ENCODE measurements around the gene POPDC2. TPM values are rescaled to one million over a fixed set of nuclear protein-coding genes. Genes with fewer than 3 reads are reported as not detected.

Gene POPDC2
- total and polyA plus RNA-seq, 10 of the 15 experiments (the other 5 are each of a cell fraction or from before 2014, with no cell fraction given) = 1.8 to 12.7 (median 3.5) TPM

GRCh38 chr3:119608405-119609000 lies 51.9 kb downstream of the POPDC2 start:
- BruUV-seq (replicated peaks) = no TSS peak
- H3K4me2 ChIP-seq (ENCODE audit: control insufficient read depth, insufficient read depth) = no peak overlapping the region
- SMC1A ChIA-PET (ENCODE audit: uncharacterized antibody, unreplicated experiment) = no interaction called here
- ATAC-seq (no peak), DNase-seq (ENCODE audit: low read depth, low spot score) (no peak), FAIRE-seq (no peak)
- intact Hi-C loops (cut with micrococcal nuclease; ENCODE audit: unreplicated experiment) (no loop called here), in situ Hi-C loops (cut with MboI) (no loop called here)
- no peak overlapping the region for H2AFZ ChIP-seq (ENCODE audit: control insufficient read depth, low read depth, low read length)
- CTCF ChIA-PET = interaction anchor here (0.6 to 2.2 kb wide), 3 partner anchors 8 to 338 kb away, joined by 3 to 6 read pairs (median 3); partner anchors contain the start of gene CD80
- RAD21 ChIA-PET (ENCODE audit: unreplicated experiment) = interaction anchor here (0.9 kb wide), 1 partner anchor 72 kb away, joined by 3 read pairs; no protein-coding TSS in a partner anchor
- no peak overlapping the region for H3K4me3 ChIP-seq
- POLR2A ChIA-PET = interaction anchor here (0.6 to 1.1 kb wide), 3 partner anchors 18 to 37 kb away, joined by 3 to 4 read pairs (median 4); no protein-coding TSS in a partner anchor
- H3K9ac ChIP-seq (ENCODE audit: control insufficient read depth, insufficient read depth, low read length) = no peak overlapping the region
- no peak overlapping the region for H3K27ac ChIP-seq (ENCODE audit: control insufficient read depth, insufficient read depth)
- WGBS (ENCODE audit: insufficient coverage, insufficient replicate concordance, low lambda C conversion rate, missing lambda C conversion rate) = 80% methylated on average over 6 of the region's 6 CpGs
- no peaks in the 10 kb centered on the region for H4K20me1 ChIP-seq (ENCODE audit: control insufficient read depth, insufficient read depth)
- H3K79me2 ChIP-seq (ENCODE audit: control insufficient read depth, insufficient read depth, low read length) = no peaks in the 10 kb centered on the region
- no peaks in the 10 kb centered on the region for H3K27me3 ChIP-seq (replicated peaks in 1 of 2; ENCODE audit: control insufficient read depth in 2 of 2, insufficient read depth in 2 of 2, low read length in 1 of 2)
- H3K4me1 ChIP-seq (ENCODE audit: control insufficient read depth, insufficient read depth, low read length) = peaks cover 3% of the 10 kb centered on the region; the same call in 1 of the 2 replicates
- peaks cover 0 to 3% of the 10 kb centered on the region in 2 experiments; a peak in 1 of 4 replicates for H3K36me3 ChIP-seq (ENCODE audit: control insufficient read depth in 2 of 2, insufficient read depth in 2 of 2, low read length in 1 of 2)
- no peaks in the 10 kb centered on the region; the same call in 2 of the 3 replicates for H3K9me3 ChIP-seq (replicated peaks; ENCODE audit: control insufficient read depth, insufficient read depth, low read length)
- TF ChIP-seq ZNF687 (IDR thresholded peaks at IDR 0.05) (no peak), POLR2A (IDR thresholded peaks at IDR 0.05; ENCODE audit: low read depth, low read length) (no peak), MTA2 (IDR thresholded peaks at IDR 0.05; ENCODE audit: low read depth) (no peak), YY1 (IDR thresholded peaks at IDR 0.05; ENCODE audit: low read depth, low read length) (no peak), CUX1 (IDR thresholded peaks at IDR 0.05; ENCODE audit: insufficient replicate concordance, low read depth, low read length) (no peak), SPI1 (IDR thresholded peaks at IDR 0.05; ENCODE audit: borderline replicate concordance, insufficient read depth, low read depth, low read length) (no peak), KAT2A (conservative IDR thresholded peaks at IDR 0.05; ENCODE audit: control insufficient read depth, low read depth, low read length) (no peak), ZNF24 (IDR thresholded peaks at IDR 0.05) (no peak), ELK1 (IDR thresholded peaks at IDR 0.05; ENCODE audit: low read depth, low read length) (no peak)
